Heart right ventricle (tissue), 16 donors: ENCODE data around the gene HRH4. TPM values are rescaled to one million over a fixed set of nuclear protein-coding genes. Genes with fewer than 3 reads are reported as not detected.

ENCODE experiments used
- ATAC-seq, 8 donors: fragments of 200-7000 bp; cut with Tn5 transposase; one replicate each; pipeline ENCODE4 v1.9.1; 2020; ENCODE audit warnings: mild to moderate bottlenecking in 8 of 8, moderate library complexity in 8 of 8, moderate number of reproducible peaks in 1 of 8
- DNase-seq, 2 donors: peaks; one replicate each; pipeline ENCODE4 v3.0.0-alpha.2; 2020
- H3K27ac ChIP-seq, 10 donors: fragments of 200-600 bp; sonication (generic) in 2 of 10; one replicate each; pipeline versions ENCODE4 v1.5.0 to v1.8.0; 2020 to 2022; ENCODE audit warnings: mild to moderate bottlenecking in 3 of 10
- H3K27me3 ChIP-seq, 7 donors: fragments of 200-600 bp; one replicate each; pipeline ENCODE4 v1.8.0; 2021 to 2022; ENCODE audit warnings: mild to moderate bottlenecking in 2 of 7
- H3K36me3 ChIP-seq, 9 donors: fragments of 200-600 bp; sonication (generic) in 1 of 9; one replicate each; pipeline versions ENCODE4 v1.5.0 to v1.8.0; 2020 to 2022; ENCODE audit warnings: mild to moderate bottlenecking in 2 of 9
- H3K4me1 ChIP-seq, 9 donors: fragments of 200-600 bp; sonication (generic) in 1 of 9; one replicate each; pipeline versions ENCODE4 v1.5.0 to v1.8.0; 2020 to 2022; ENCODE audit warnings: mild to moderate bottlenecking in 4 of 9
- H3K4me3 ChIP-seq, 10 donors: fragments of 200-600 bp; sonication (generic) in 2 of 10; one replicate each; pipeline versions ENCODE4 v1.5.0 to v1.8.0; 2020 to 2022; ENCODE audit warnings: mild to moderate bottlenecking in 7 of 10, moderate library complexity in 2 of 10
- H3K9me3 ChIP-seq, 11 donors: fragments of 200-600 bp in 10 of 11; sonication (generic) in 2 of 11; one replicate each; pipeline versions ENCODE4 v1.5.0 to v1.8.0; 2013 to 2022; ENCODE audit warnings: mild to moderate bottlenecking in 2 of 11, control low read depth in 1 of 11, moderate library complexity in 1 of 11
- WGBS, 2 donors: extraction: QIAGEN DNeasy Blood & Tissue Kit; methylation state at CpG; one replicate each; pipeline ENCODE4 v1.1.7; 2013; ENCODE audit warnings: inconsistent platforms in 1 of 2; 5-methylcytosine and 5-hydroxymethylcytosine counted together
- intact Hi-C, 10 donors: fragments of 100-400 bp; cut with DNase I; formaldehyde crosslinking; loops; one replicate each; pipeline versions ENCODE4 v1.11.1 to v1.14.2; 2022
- polyA plus RNA-seq, 2 donors: library from polyadenylated mRNA; stranded (reverse); fragments of 200-250 nt; gene quantifications; one replicate each; pipeline ENCODE4 v1.2.3, GENCODE V29; 2013
- total RNA-seq, 10 donors: library from RNA; stranded (reverse); fragmentation: NEBNext Ultra II Directional in 3 of 10; extraction: Animal tissue kit (Norgen Biotek cat#: 25700) in 3 of 10; gene quantifications; one replicate each; pipeline versions ENCODE4 v1.2.1 to v1.2.4, GENCODE V29; 2021 to 2023
- TF ChIP-seq, protein P1 (sequence below), 9 donors: fragments of 200-600 bp; sonication (generic) in 2 of 9; IDR thresholded peaks; one replicate each; pipeline versions ENCODE4 v1.5.0 to v1.8.0; 2021 to 2022; ENCODE audit warnings: antibody characterized with exemption in 9 of 9, mild to moderate bottlenecking in 5 of 9, moderate library complexity in 1 of 9
- donor health status: Arrhythmogenic right ventricular cardiomyopathy.
- donor health status: ischemic (EF 13 %, LVEDD 7.1; RV severe dilation, severe dysfunction).
- donor health status: healthy with polysubstance abuse.
- donor health status: DM: no; HTN: yes; CAD: no.
- donor health status: DM: no; HTN: no; CAD: no.
- donor health status: ischemic (EF 25% LVEDD 6.9; RV normal size, moderate dysfunction).
- donor health status: ischemic (EF 25% LVEDD 5.7; RV mildly dilated, moderate dysfunction).
- donor health status: healthy.
- donor health status: DM: yes; HTN: yes; CAD: no.
- donor health status: Ischemic cardiomyopathy.
- donor health status: ischemic (EF 35%, LVEDD 5.7; RV mildly dilated, moderate dysfunction).
- donor health status: nonischemic (EF 11% LVEDD 7.7; RV severe dilation, severe dysfunction).
- donor health status: DM: yes; HTN: yes; CAD: no.
- donor health status: PGD.
- donor health status: ischemic (EF 29% LVEDD 5.4; RV normal size, mild dysfunction).
- donor health status: nonischemic (EF 23%, LVEDD 6.1; RV moderate dilation, normal function).

Gene HRH4
- total and polyA plus RNA-seq, 12 donors = under 0.01 to 0.28 (median 0.15) TPM; not detected in 9

DNA sequence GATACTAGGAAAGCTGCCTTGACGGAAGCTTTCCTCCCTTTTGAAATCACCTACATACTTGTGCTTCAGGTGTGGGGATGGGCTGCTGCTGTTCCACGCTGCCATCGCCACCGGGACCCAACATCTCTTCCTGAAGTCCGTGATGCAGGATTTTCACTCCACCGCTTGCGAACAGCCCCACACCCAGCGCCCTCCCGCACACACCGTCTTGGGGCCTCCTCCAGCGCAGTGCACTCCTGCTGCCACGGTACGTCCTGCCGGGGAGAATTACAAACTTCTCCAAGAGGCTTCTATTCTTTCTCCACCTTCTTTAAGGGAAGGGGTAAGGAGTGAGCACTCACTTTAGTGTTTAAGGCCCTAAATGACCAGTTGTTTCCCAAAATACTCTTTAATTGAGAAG, 58.2 kb downstream of the HRH4 start:
- Histone ChIP-seq H3K4me1 (no peaks in the 10 kb centered on the region), H3K27me3 (peaks cover 0 to 6% (median 0%) of the 10 kb centered on the region in 7 donors), H3K9me3 (no peaks in the 10 kb centered on the region), H3K4me3 (no peak overlapping the region), H3K36me3 (no peaks in the 10 kb centered on the region), H3K27ac (no peak overlapping the region)
- TF ChIP-seq, protein P1, sequence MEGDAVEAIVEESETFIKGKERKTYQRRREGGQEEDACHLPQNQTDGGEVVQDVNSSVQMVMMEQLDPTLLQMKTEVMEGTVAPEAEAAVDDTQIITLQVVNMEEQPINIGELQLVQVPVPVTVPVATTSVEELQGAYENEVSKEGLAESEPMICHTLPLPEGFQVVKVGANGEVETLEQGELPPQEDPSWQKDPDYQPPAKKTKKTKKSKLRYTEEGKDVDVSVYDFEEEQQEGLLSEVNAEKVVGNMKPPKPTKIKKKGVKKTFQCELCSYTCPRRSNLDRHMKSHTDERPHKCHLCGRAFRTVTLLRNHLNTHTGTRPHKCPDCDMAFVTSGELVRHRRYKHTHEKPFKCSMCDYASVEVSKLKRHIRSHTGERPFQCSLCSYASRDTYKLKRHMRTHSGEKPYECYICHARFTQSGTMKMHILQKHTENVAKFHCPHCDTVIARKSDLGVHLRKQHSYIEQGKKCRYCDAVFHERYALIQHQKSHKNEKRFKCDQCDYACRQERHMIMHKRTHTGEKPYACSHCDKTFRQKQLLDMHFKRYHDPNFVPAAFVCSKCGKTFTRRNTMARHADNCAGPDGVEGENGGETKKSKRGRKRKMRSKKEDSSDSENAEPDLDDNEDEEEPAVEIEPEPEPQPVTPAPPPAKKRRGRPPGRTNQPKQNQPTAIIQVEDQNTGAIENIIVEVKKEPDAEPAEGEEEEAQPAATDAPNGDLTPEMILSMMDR (IDR thresholded peaks at IDR 0.05) = no peak
- ATAC-seq (no peak), DNase-seq (no peak)
- WGBS, 2 donors = 85 to 86% methylated on average over 14 of the region's 14 CpGs
- intact Hi-C loops = no loop called here

Other genes with a start within 250 kb of the HRH4 start
- 10 to 100 TPM; 50.9 to 85.6 (median 64.8) TPM for gene OSBPL1A, start 62.8 kb upstream of the HRH4 start, total RNA-seq
- 10 to 100 TPM; 26.5 to 28.1 TPM for gene OSBPL1A, start 62.8 kb upstream of the HRH4 start, polyA plus RNA-seq
- gene IMPACT, start 34.0 kb upstream of the HRH4 start, total RNA-seq = 10 to 100 TPM; 19.2 to 33.8 (median 26.9) TPM
- 10 to 100 TPM in 1 of 2 donors, 1 to 10 TPM in 1; 4.5 to 15.1 TPM for gene IMPACT, start 34.0 kb upstream of the HRH4 start, polyA plus RNA-seq